ENCODE results near the gene GOLGA7B.

DNA sequence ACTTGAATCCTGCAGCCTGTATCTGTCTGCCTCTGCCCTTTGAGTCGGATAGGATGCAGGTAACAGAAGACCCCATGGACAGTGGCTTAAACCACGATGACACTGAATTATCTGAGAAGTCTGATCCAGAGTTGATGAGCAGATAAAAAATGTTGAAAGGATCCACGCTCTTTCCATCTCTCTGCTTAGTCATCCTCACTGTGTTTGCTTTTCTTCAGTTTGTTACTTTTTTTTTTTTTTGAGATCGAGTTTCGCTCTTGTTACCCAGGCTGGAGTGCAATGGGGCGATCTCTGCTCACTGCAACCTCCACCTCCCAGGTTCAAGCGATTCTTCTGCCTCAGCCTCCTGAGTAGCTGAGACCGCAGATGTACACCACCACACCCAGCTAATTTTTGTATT, 36.9 kb upstream of the GOLGA7B start:
- TF ChIP-seq POLR2AphosphoS5 (IDR thresholded peaks at IDR 0.05; ENCODE audit: low read depth, low read length) (no peak), TAF1 (IDR thresholded peaks at IDR 0.05; ENCODE audit: borderline replicate concordance, insufficient read depth, low read length) (no peak)
